ENCODE results near the gene CLCN4.

Gene CLCN4

GRCh38 chrX:10120331-10120730 lies 36.4 kb upstream of the CLCN4 start:
- H3K4me3 ChIP-seq (ENCODE audit: low read depth, low read length): no peak overlapping the region
- no peak for TF ChIP-seq CTCF (IDR thresholded peaks at IDR 0.05; ENCODE audit: borderline replicate concordance, insufficient read depth, low read depth, low read length)

GRCh38 chrX:10120828-10121227 lies 35.9 kb upstream of the CLCN4 start:
- H3K4me3 ChIP-seq (ENCODE audit: low read depth, low read length): no peak overlapping the region
- TF ChIP-seq CTCF (IDR thresholded peaks at IDR 0.05; ENCODE audit: borderline replicate concordance, insufficient read depth, low read depth, low read length): no peak

GRCh38 chrX:10121787-10122186 lies 35.0 kb upstream of the CLCN4 start:
- no peak for TF ChIP-seq CTCF (IDR thresholded peaks at IDR 0.05; ENCODE audit: borderline replicate concordance, insufficient read depth, low read depth, low read length)
- no peak overlapping the region for H3K4me3 ChIP-seq (ENCODE audit: low read depth, low read length)

GRCh38 chrX:10124506-10125247 lies 32.1 kb upstream of the CLCN4 start:
- no peak for TF ChIP-seq CTCF (IDR thresholded peaks at IDR 0.05; ENCODE audit: borderline replicate concordance, insufficient read depth, low read depth, low read length)
- H3K4me3 ChIP-seq (ENCODE audit: low read depth, low read length): no peak overlapping the region

- no peak for TF ChIP-seq CTCF (IDR thresholded peaks at IDR 0.05; ENCODE audit: borderline replicate concordance, insufficient read depth, low read depth, low read length)
Observed at GRCh38 chrX:10125248-10125615, 31.5 kb upstream of the CLCN4 start.

GRCh38 chrX:10126044-10126443 lies 30.7 kb upstream of the CLCN4 start:
- TF ChIP-seq CTCF (IDR thresholded peaks at IDR 0.05; ENCODE audit: borderline replicate concordance, insufficient read depth, low read depth, low read length): no peak
- no peak overlapping the region for H3K4me3 ChIP-seq (ENCODE audit: low read depth, low read length)

More at GRCh38 chrX:10125248-10125615, 31.5 kb upstream of the CLCN4 start:
- no peak overlapping the region for H3K4me3 ChIP-seq (ENCODE audit: low read depth, low read length)

GRCh38 chrX:10126834-10127233 lies 29.9 kb upstream of the CLCN4 start:
- TF ChIP-seq CTCF (IDR thresholded peaks at IDR 0.05; ENCODE audit: borderline replicate concordance, insufficient read depth, low read depth, low read length): no peak
- no peak overlapping the region for H3K4me3 ChIP-seq (ENCODE audit: low read depth, low read length)

All from GM12875 (cell line).